Kidney (tissue), 14 donors: ENCODE data around the gene KDM4C. TPM values are rescaled to one million over a fixed set of nuclear protein-coding genes. Genes with fewer than 3 reads are reported as not detected.

Experiments
- DNase-seq, 5 donors: peaks; one replicate each; pipeline ENCODE4 v3.0.0-alpha.2; 2013 to 2020
- FAIRE-seq: peaks from 2 replicates; lab custom pipeline; 2012; peaks lifted over from hg19 to GRCh38; lab: Jason Lieb, UNC
- H3K27ac ChIP-seq, 2 donors: one replicate each; pipeline ENCODE4 v1.7.0; 2013; ENCODE audit warnings: low read depth in 2 of 2, low read length in 2 of 2, inconsistent platforms in 1 of 2
- H3K27me3 ChIP-seq: one replicate; pipeline ENCODE4 v1.7.1; 2013; ENCODE audit warnings: low read length, inconsistent platforms; ENCODE audit not compliant: control insufficient read depth, insufficient read depth
- H3K36me3 ChIP-seq, 3 donors: one replicate each; pipeline versions ENCODE4 v1.7.0 to v1.7.1; 2013; ENCODE audit warnings: low read length in 3 of 3, control low read depth in 1 of 3, inconsistent platforms in 1 of 3; ENCODE audit not compliant: insufficient read depth in 3 of 3, control insufficient read depth in 2 of 3
- H3K4me1 ChIP-seq, 3 donors: one replicate each; pipeline versions ENCODE4 v1.7.0 to v1.7.1; 2013; ENCODE audit warnings: low read length in 3 of 3, inconsistent platforms in 1 of 3, low read depth in 1 of 3; ENCODE audit not compliant: control insufficient read depth in 2 of 3, insufficient read depth in 2 of 3
- H3K4me3 ChIP-seq, 3 donors: one replicate each; pipeline versions ENCODE4 v1.7.0 to v1.8.1; 2013; ENCODE audit warnings: low read length in 3 of 3, control low read depth in 1 of 3, inconsistent platforms in 1 of 3
- H3K9ac ChIP-seq, 3 donors: one replicate each; pipeline versions ENCODE4 v1.7.0 to v1.7.1; 2013; ENCODE audit warnings: low read length in 3 of 3, control low read depth in 1 of 3, inconsistent platforms in 1 of 3
- H3K9me3 ChIP-seq, 3 donors: one replicate each; pipeline versions ENCODE4 v1.7.0 to v1.7.1; 2013; ENCODE audit warnings: low read length in 3 of 3, control low read depth in 1 of 3, inconsistent platforms in 1 of 3; ENCODE audit not compliant: control insufficient read depth in 2 of 3, insufficient read depth in 1 of 3
- CTCF ChIP-seq: IDR thresholded peaks from 3 replicates; pipeline ENCODE4 v1.5.1; 2012; ENCODE audit warnings: mild to moderate bottlenecking, moderate library complexity, borderline replicate concordance; ENCODE audit not compliant: insufficient read depth; ENCODE audit errors: extremely low read depth
- intact Hi-C: fragments of 100-400 bp; cut with DNase I; formaldehyde crosslinking; loops from one replicate; pipeline ENCODE4 v1.11.1; 2022
- polyA plus RNA-seq: library from polyadenylated mRNA; stranded (reverse); fragments of 350-450 nt; fragmentation: Illumina TruSeq; extraction: RNeasy Lipid Tissue Mini Kit (QIAGEN cat#74804); gene quantifications from one replicate; pipeline ENCODE4 v1.2.3, GENCODE V29; 2014; ENCODE audit warnings: low read depth, low replicate concordance; ENCODE audit not compliant: insufficient read depth
- total RNA-seq: library from RNA; stranded (reverse); fragmentation: NEBNext Ultra II Directional; extraction: Animal tissue kit (Norgen Biotek cat#: 25700); gene quantifications from one replicate; pipeline ENCODE4 v1.2.1, GENCODE V29; 2021
- donor health status: control.
- donor health status: control.
- donor health status: control.
- donor health status: control.
- donor health status: control.
- donor health status: DM: yes; HTN: yes; CAD: no.
- donor health status: Normal renal cell carcinoma (clear cell type).

The KDM4C gene
- total and polyA plus RNA-seq, 2 donors from 2014 or later = 7.1 to 47.1 TPM

GRCh38 chr9:6780690-6781089, 22.9 kb downstream of the KDM4C start:
- Histone ChIP-seq H3K9ac (no peak overlapping the region), H3K36me3 (no peaks in the 10 kb centered on the region), H3K27ac (no peak overlapping the region), H3K4me3 (no peak overlapping the region), H3K9me3 (no peaks in the 10 kb centered on the region), H3K4me1 (peaks cover 0 to 6% (median 0%) of the 10 kb centered on the region in 3 donors), H3K27me3 (no peaks in the 10 kb centered on the region)
- TF ChIP-seq CTCF = no peak
- FAIRE-seq = no peak
- DNase-seq = no peak
- intact Hi-C loops = no loop called here

GRCh38 chr9:6781476-6781875, 23.7 kb downstream of the KDM4C start:
- Histone ChIP-seq H3K4me3 (no peak overlapping the region), H3K4me1 (peaks cover 0 to 6% (median 0%) of the 10 kb centered on the region in 3 donors), H3K9ac (no peak overlapping the region), H3K9me3 (no peaks in the 10 kb centered on the region), H3K27ac (no peak overlapping the region), H3K36me3 (no peaks in the 10 kb centered on the region), H3K27me3 (no peaks in the 10 kb centered on the region)
- DNase-seq = no peak
- intact Hi-C loops = no loop called here
- TF ChIP-seq CTCF = no peak
- no peak for FAIRE-seq

GRCh38 chr9:6782345-6782744, 24.6 kb downstream of the KDM4C start:
- H3K9ac ChIP-seq = no peak overlapping the region
- H3K36me3 ChIP-seq = no peaks in the 10 kb centered on the region
- no peak for TF ChIP-seq CTCF
- H3K4me3 ChIP-seq = no peak overlapping the region
- no peak overlapping the region for H3K27ac ChIP-seq
- no peaks in the 10 kb centered on the region for H3K27me3 ChIP-seq
- no peak for DNase-seq
- intact Hi-C loops = no loop called here
- FAIRE-seq = no peak
- H3K9me3 ChIP-seq = no peaks in the 10 kb centered on the region
- H3K4me1 ChIP-seq = peaks cover 0 to 6% (median under 1%) of the 10 kb centered on the region in 3 donors

GRCh38 chr9:6782981-6783380, 25.2 kb downstream of the KDM4C start:
- FAIRE-seq (no peak), DNase-seq (no peak)
- H3K9ac ChIP-seq = no peak overlapping the region

More at GRCh38 chr9:6782981-6783380, 25.2 kb downstream of the KDM4C start:
- peaks cover 0 to 11% (median 6%) of the 10 kb centered on the region in 3 donors for H3K4me1 ChIP-seq
- no peak for TF ChIP-seq CTCF
- no peak overlapping the region for H3K27ac ChIP-seq
- intact Hi-C loops = no loop called here
- no peaks in the 10 kb centered on the region for H3K36me3 ChIP-seq
- H3K4me3 ChIP-seq = no peak overlapping the region
- H3K9me3 ChIP-seq = no peaks in the 10 kb centered on the region
- no peaks in the 10 kb centered on the region for H3K27me3 ChIP-seq
